HuH-7.5 (cell line): ENCODE results near the gene RPL7A.
"Not testable (repeated sequence)": the region's sequence is repeated elsewhere in the genome, so short reads cannot be mapped to it uniquely, and the experiment has no call there.

Source experiments
- DNase-seq: peaks from one replicate; pipeline ENCODE4 v3.0.0; 2011; ENCODE audit warnings: low spot score

RPL7A gene

DNA sequence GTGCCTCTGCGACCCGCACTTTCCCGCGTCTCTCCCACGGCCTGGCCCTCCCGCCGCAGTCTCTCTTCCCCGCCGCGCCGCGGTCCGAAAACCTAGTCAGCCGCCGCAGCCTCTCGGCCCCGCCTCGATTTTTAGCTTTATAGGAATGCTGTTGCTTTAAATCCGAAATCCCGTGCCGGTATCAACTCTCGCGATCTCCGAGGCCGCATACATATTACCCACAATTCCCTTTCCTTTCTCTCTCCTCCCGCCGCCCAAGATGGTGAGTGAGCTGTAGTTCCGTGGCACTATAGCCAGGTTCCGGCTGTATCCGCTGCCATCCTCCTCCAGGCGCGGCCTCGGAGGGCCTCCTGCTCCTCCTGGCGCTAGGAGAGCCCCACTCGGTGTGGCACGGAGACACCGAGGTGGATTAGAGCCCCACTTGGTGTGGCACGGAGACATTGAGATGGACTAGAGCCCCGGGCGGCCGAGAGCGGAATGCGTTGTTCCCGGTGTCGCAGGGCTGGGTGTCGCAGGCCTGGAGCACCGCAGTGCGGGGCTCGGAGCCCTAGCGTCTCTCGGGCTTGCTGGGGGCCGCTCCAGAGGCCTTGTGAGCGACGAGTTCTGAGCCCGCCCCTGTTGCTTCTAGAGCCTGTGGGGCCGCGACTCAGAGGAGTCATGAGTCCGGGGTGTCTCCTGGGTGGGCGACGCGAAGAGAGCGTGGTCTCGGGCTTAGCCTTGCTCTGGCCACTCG lies at the start of gene RPL7A, which contains the start of gene MED22:
RPL7A (plus strand) TSS at position 234 of the 733 bp plus-strand sequence; CDS start at position 260, 26 bp downstream.
MED22 (minus strand) TSS at position 147 of the 733 bp plus-strand sequence. CDS start 1,469 bp downstream, outside the sequence.
- DNase-seq, result peak; percentile 92

- DNase-seq, result not testable (repeated sequence)
Measured at GRCh38 chr9:133299996-133300395, 48.0 kb upstream of the RPL7A start.

DNA sequence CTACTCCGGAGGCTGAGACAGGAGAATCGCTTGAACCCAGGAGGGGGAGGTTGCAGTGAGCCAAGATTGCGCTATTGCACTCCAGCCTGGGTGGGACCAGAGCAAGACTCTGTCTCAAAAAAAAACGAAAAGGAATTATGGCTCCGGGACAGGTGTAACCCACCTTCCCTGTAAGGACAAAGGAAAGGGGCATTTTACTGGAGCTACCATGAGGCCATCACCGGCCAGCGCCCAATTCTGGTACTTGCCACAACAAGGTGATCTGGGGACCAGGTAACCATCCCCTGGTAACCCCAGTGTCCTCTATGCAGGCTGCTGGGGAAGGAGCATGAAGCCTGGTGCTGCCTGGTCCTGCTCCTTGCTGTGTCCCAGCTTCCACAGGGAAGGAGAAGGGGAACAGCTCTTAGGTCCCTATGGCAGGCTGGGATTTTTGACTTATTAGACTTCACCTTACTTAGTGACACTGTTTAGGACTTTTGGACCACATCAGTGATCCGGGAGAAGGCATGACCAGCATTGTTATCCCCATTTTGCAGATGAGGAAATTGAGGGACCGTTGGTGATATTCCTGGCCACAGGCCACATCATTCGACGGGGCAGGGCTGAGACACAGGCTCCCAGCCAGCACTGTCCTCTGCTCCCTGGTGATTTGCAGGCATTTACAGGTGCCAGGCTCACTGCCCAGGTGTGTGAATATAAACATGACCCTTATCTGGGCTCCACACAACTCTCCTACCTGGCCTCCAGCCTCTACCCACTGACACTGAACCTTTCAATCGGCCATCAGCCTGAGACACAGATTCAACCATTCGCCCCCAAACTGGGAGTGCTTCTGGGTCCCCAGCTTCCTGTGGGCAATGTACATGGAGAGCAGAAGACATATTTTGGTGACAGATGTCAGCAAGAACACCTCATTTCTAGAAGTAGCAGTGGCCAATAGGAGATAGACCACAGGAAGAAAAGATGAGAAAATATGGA lies 46.5 kb upstream of the RPL7A start:
- no peak for DNase-seq

- no peak for DNase-seq
Measured at GRCh38 chr9:133303266-133304157, 44.5 kb upstream of the RPL7A start.

GRCh38 chr9:133304158-133304470 lies 43.9 kb upstream of the RPL7A start:
- DNase-seq, result no peak

DNA sequence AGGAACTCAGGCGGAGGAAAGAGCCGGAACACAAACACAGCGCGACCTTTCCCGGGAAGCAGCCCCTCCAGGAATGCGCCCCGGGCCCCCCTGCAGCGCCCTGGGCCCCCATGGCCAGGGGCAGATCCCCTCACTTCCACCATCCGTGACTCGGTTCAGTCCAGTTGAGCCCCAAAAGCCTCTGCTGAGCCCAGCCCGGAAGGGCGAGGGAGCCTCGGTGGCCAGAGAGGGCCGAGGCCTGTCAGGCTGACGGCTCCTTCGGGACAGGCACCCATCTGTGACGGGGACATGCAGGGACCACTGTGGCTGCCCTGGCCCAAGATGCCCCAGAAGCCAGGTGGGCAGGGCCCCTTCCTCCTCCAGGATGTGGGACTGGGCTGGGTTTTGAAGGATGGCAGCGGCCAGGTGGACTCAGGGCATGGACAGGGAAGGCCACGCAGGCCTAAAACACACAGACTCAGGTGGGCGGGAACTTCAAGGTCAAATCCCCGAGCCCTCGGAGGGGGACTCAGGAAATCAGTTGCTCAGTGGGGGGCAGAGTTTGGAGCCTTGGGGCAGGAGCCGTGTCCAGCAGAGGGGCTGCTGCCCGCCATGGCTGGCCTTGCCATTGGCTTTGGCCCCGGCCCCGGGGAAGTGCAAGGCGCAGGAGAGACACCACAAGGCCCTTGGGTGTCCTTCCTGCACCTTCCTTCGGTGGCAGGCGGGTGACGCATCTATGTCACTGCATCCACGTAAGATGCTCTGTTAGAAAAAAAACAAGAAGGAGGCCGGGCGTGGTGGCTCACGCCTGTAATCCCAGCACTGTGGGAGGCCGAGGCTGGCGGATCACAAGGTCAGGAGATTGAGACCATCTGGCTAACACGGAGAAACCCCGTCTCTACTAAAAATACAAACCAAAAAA lies 43.3 kb upstream of the RPL7A start:
- DNase-seq, result no peak

DNA sequence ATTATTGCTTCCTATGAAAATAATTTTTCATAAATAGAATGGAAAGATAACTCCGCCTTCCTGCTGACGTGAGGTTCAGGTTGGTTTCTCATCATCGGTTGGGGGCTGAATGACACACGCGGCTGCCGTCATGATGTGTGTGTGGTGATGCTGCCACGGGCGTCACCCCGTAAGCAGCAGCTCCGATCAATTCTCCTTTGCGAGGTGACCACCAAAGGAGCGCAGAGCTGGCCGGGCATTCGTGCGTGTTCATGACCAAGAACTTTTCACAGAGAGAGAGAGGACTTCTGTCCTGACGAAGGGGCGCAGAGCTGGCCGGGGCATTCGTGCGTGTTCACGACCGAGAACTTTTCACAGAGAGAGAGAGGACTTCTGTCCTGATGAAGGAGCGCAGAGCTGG lies 42.3 kb upstream of the RPL7A start:
- no peak for DNase-seq

GRCh38 chr9:133306242-133307204 lies 41.5 kb upstream of the RPL7A start:
- no peak for DNase-seq

- DNase-seq, result no peak
Measured at GRCh38 chr9:133307301-133307700, 40.7 kb upstream of the RPL7A start.

DNA sequence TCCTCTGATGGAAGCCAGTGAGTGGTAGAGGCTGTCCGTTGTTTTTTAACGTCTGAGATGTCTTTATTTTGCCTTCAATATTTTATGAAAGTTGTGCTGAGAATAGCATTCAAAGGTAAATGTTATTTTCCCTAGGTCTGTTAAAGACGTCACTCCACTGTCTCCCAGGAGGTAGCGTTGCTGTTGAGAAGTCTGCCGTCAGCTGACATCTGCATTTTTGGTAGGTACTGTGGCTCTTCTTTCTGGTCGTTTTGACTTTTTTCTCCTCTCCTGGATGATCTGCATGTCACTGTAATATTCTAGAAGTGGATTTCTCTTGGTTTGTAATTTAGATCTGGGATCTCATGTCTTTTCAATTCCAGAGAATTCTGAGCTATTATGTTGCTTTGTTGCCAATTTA lies 38.4 kb upstream of the RPL7A start:
- DNase-seq, result no peak

- DNase-seq, result no peak
Measured at GRCh38 chr9:133315997-133316396, 32.0 kb upstream of the RPL7A start.

DNA sequence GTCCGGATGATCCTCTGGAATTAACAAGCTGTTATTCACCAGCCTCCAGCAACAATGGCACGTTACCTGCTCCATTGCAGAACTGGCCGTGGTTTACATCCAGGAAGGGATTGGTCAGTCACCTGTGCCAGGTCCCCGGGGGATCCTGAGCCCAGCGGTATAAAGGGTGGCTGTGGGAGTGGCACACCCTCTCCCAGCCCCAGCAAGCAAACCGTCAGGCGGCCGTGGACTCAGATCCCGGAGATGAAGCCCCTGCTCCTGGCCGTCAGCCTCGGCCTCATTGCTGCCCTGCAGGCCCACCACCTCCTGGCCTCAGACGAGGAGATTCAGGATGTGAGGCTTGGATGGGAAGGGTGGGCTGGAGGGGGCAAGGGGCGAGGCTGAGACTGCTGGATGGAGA lies 30.5 kb upstream of the RPL7A start:
- not testable (repeated sequence) for DNase-seq

DNA sequence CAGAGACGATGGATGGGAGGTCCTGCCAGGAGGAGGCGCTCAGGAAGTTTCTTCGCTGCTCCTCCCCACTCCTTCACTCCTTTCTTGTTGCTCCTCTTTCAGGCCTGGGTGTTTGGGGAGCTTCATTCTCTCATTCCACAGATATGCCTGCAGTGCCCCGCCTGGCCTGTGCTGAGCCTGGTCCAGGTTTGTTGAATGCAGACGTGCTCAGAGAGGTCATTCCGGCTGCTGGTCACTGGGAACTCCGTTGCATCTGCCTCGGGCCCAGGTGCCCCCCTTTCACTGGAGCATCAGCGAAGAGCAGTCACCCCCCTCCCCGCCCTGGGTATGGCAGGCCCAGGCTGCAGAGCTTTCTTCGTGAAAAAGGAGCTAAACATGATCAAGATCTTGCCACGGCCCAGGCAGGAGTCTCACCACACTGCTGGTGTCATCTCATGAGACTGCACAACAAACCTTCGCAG lies 27.6 kb upstream of the RPL7A start:
- no peak for DNase-seq

DNA sequence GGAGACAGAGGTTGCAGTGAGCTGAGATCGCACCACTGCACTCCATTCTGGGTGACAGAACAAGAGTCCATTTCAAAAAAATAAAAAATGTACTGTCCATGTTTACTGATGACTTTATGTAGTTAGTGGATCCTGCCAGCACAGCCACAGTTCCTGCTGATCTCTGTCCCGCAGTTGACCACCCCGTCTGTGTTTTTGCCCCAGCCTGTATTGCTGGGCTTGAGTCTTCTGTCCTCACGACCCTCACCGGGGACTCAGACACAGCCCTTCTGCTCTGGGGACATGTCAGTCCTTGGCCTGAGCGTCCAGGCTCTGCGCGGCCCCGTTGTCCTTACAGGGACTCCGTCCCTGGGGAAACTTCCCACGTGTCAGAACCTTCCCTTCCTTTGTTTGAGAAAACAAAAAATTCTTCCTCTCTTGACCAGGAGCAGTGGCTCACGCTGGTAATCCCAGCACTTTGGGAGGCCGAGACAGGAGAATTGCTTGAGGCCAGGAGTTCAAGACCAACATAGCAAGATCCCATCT lies 26.5 kb upstream of the RPL7A start:
- no peak for DNase-seq

DNA sequence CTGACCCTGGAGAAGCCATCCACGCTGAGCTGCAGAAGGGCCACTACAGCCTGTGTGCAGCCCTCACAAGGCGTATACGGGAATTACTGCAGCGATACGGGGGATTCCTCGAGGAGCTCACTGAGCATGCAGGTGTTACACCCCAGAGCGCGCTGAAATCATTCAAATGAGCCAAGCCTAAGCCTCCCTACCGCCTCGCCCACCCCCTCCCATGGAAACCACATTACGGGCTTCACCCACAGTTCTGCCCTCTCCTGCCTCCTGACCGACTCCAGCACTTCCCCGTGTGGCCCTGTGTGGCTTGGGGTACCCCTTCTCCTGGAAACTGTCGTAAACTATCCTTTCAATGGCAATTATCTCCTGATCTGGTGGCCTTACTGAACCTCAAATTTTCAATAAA lies 25.3 kb upstream of the RPL7A start:
- DNase-seq, result no peak

DNA sequence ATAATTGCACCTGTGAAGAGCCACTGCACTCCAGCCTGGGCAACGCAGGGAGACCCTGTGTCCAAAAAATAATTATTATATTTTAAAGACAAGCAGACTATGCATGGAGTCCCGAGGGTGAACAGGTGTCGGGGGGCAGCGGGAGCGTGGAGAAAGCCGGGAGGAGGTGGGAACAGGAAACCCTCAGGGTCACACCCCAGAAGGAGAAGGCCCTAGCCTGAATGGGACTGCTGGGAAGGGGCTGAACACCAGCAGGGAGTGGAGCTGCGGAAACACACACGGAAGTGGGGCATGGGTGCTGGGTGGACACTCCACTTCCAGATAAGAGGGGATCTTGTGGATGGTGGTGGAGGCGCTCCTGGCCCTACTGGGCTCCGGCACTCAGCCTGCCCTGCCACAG lies 24.8 kb upstream of the RPL7A start:
- DNase-seq, result no peak

DNA sequence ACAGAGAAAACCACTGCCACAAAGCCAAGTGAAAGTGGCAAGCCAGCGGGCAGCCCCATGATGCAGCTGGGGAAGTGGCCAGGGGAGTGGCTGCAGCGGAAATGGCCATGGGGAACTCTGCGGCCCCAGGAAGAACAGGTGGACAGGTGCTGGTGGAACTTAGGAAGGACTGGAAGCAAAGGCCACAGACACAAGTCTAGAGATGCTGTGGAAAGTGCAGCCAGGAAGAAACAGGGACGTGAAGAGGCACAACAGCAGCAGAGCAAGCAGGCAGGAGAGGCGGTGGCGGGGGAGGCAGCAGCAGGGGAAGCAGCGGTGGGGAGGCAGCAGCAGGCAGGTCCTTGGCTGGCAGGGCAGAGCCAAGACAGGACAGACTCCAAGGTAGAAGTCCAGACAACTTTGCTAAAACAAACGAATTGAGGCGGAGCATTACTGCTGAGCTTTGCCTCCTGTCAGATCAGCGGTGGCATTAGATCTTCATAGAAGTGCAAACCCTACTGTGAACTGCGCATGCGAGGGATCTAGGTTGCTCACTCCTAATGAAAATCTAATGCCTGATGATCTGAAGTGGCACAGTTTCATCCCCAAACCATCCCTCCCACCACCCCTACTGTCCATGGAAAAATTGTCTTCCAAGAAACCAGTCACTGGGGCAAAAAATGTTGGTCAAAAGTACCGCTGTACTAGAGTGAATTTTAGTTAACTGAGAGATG lies 23.9 kb upstream of the RPL7A start:
- DNase-seq, result no peak

- DNase-seq, result not testable (repeated sequence)
Measured at GRCh38 chr9:133327021-133327420, 21.0 kb upstream of the RPL7A start.
